B cell (primary cell): ENCODE results near the gene GOSR2.

Experiments used
- CTCF ChIP-seq: fragments of 200-600 bp; IDR thresholded peaks from one replicate; pipeline ENCODE4 v1.8.0; 2022; ENCODE audit warnings: antibody characterized with exemption, mild to moderate bottlenecking
- EZH2 ChIP-seq: IDR thresholded peaks from 2 replicates; pipeline ENCODE4 v1.6.1; 2012; ENCODE audit warnings: borderline replicate concordance, low read depth, mild to moderate bottlenecking, moderate library complexity, low read length; ENCODE audit not compliant: insufficient read depth, poor library complexity, severe bottlenecking

GRCh38 chr17:46991617-46992016 lies 68.7 kb downstream of the GOSR2 start:
- TF ChIP-seq CTCF (no peak), EZH2 (no peak)
